GM04504 (cell line): ENCODE results near the gene TPRG1L.
A peak's percentile ranks its signal among the peaks of the same experiment; 100 is the strongest.

ENCODE experiments used
- DNase-seq: peaks from one replicate; pipeline ENCODE4 v3.0.0-alpha.2; 2012; ENCODE audit warnings: low read depth

TPRG1L gene

GRCh38 chr1:3664700-3665375, 40.0 kb downstream of the TPRG1L start:
- no peak for DNase-seq

- DNase-seq: no peak
Measured at GRCh38 chr1:3668148-3668547, 43.3 kb downstream of the TPRG1L start.

GRCh38 chr1:3668585-3669300, 43.9 kb downstream of the TPRG1L start:
- peak; percentile 4 for DNase-seq

GRCh38 chr1:3669421-3669821, 44.6 kb downstream of the TPRG1L start:
- DNase-seq: no peak

GRCh38 chr1:3669971-3670431, 45.2 kb downstream of the TPRG1L start:
- no peak for DNase-seq

- no peak for DNase-seq
Measured at GRCh38 chr1:3670823-3671265, 46.0 kb downstream of the TPRG1L start.

GRCh38 chr1:3671371-3672180, 46.8 kb downstream of the TPRG1L start:
- no peak for DNase-seq

GRCh38 chr1:3672231-3672970, 47.6 kb downstream of the TPRG1L start:
- DNase-seq: no peak

GRCh38 chr1:3672971-3673361, 48.2 kb downstream of the TPRG1L start:
- DNase-seq: no peak

- DNase-seq: no peak
Measured at GRCh38 chr1:3673381-3674099, 48.7 kb downstream of the TPRG1L start.

- DNase-seq: no peak
Measured at GRCh38 chr1:3674100-3675094, 49.6 kb downstream of the TPRG1L start.

- DNase-seq: no peak
Measured at GRCh38 chr1:3675436-3675835, 50.6 kb downstream of the TPRG1L start.

GRCh38 chr1:3676581-3677470, 52.0 kb downstream of the TPRG1L start:
- DNase-seq: no peak

GRCh38 chr1:3677484-3677883, 52.7 kb downstream of the TPRG1L start:
- DNase-seq: no peak

- DNase-seq: no peak
Measured at GRCh38 chr1:3678361-3679097, 53.7 kb downstream of the TPRG1L start.

- no peak for DNase-seq
Measured at GRCh38 chr1:3679098-3679555, 54.3 kb downstream of the TPRG1L start.
